T follicular helper cell (primary cell): ENCODE results near the gene ABCB8.

Source experiments
- DNase-seq: peaks from one replicate; pipeline ENCODE4 v3.0.0-alpha.2; 2020; ENCODE audit warnings: low read depth

Gene ABCB8

DNA sequence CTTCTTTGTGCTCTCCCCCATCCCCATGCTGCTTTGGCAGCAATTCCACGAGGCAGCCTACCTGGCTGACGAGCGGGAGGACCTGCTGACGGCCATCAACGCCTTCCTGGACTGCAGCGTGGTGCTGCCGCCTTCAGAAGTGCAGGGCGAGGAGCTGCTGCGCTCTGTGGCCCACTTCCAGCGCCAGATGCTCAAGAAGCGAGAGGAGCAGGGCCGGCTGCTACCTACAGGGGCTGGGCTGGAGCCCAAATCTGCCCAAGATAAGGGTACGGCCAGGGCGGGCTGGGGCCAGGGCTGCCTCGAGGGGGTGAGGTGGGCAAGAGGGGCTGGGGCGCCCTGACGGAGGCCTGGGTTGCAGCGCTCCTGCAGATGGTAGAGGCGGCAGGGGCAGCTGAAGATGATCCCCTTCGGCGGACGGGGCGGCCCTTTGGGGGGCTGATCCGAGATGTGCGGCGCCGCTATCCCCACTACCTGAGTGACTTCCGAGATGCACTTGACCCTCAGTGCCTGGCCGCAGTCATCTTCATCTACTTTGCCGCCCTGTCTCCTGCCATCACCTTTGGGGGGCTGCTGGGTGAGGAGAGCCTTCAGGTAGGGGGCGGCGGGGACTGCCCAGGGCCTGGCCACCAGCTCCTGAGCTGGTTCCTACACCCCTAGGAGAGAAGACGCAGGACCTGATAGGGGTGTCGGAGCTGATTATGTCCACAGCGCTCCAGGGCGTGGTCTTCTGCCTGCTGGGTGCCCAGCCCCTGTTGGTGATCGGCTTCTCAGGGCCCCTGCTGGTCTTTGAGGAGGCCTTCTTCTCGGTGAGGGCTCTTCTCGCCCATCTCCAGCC, 43.0 kb downstream of the ABCB8 start:
- no peak for DNase-seq

DNA sequence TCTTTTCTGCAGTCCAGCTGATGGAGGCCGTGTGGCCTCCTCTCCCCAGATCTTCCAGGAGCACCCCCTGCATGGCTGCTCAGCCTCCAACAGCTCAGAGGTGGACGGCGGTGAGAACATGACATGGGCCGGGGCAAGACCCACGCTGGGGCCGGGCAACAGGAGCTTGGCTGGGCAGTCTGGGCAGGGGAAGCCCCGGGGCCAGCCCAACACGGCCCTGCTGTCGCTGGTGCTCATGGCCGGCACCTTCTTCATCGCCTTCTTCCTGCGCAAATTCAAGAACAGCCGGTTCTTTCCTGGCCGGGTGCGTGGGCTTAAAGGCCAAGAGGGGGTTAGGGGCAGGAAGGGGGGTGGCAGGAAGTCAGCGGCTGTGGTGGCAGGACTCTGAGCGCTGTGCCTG, 45.7 kb downstream of the ABCB8 start:
- no peak for DNase-seq

- DNase-seq: no peak
Observed at GRCh38 chr7:151074817-151075661, 46.8 kb downstream of the ABCB8 start.

GRCh38 chr7:151075662-151075971, 47.4 kb downstream of the ABCB8 start:
- no peak for DNase-seq

- DNase-seq: no peak
Observed at GRCh38 chr7:151075978-151076426, 47.8 kb downstream of the ABCB8 start.

DNA sequence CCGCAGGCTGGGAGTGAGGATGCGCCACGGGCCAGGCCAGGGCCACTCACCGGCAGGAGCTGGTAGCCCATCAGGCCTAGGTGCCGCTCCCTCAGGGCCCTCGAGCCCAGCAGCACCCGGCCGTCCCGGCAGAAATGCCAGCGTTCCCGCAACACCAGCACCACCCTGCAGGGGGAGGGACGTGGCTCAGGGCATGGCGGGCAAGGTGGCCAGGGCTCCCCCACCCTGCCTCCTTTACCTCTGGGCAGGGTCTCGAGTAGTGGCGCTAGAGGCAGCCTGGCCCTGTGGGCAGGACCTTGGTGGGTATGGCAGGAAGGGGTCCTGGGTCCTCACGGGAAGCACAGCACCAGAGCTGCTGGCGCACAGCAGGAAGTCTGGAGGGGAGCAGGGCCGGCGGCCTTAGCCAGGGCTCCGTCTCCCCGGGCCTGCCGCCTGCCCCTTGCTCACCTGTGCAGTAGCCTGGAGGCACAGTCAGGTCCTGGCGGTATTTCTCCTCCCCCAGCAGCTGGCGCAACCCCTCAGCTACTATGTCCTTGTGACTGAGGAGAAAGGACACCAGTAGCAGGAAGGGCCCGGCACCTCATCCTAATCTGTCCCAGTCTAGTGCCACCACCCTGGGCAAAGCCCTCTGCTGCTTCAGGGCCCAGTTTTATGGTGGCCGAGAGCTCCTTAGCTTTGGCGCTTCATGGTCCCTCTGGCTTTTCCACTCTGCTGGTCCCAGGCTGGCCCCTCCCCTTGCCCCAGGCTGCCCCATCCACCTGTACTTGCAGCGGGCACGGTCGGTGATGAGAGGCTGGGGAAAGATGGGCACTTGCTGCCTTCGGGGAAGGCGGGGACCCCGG, 48.8 kb downstream of the ABCB8 start:
- no peak for DNase-seq

- DNase-seq: no peak
Observed at GRCh38 chr7:151077705-151078232, 49.5 kb downstream of the ABCB8 start.

- no peak for DNase-seq
Observed at GRCh38 chr7:151078233-151079040, 50.2 kb downstream of the ABCB8 start.

DNA sequence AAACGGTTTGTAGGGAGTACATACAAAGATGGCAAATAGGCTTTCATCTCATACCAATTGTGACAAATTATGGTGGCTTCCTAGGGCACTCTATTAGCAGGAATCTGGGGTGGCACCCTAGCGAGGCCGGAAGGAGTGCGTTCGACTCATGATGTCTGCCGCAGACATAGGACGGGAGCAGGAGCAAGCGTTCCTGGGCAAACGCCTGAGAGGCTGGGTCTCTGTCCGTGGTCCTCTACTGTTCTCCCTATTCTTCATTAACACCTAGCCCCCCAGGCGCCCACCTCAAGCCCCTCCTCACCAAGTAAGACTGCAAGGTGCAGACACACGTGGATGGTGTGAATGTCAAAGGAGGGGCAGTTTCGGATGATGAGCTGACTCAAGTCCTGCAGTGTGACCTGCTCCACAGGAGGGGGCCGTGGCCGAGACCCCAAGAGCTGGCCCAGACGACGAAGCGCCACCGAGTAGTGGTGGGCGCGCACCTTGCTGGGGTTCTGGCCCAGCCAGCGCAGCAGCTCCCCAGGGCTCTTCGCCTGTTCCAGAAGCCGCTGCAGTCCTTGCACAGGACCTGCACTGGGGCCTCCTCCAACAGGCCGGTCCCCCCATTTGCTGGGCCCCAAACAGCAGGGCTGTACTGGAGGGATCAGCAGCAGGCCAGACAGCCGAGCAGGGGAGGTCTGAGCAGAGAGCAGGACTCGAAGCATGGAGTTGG, 51.1 kb downstream of the ABCB8 start:
- no peak for DNase-seq

DNA sequence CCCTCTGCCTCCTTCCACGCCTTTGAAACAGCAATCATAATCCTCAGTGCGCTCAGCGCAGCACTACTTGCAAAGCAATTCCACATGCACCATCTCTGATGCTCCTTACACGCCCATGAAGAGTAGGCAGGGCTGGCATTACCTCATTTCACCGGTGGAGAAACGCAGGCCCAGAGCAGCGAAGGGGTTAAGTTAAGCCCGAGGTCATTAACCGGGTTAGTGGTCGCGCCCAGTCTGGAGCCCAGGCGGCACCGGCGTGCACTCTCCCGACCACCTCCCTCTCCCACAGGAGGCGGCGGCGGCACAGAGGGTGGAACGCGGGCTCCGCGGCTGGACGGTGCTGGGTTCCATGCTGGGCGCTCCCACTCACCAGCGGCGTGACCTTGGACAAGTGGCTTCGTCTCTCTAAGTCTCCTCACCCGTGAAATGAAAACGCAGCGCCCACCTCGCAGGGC, 51.8 kb downstream of the ABCB8 start:
- no peak for DNase-seq

GRCh38 chr7:151080522-151081169, 52.4 kb downstream of the ABCB8 start, which contains the start of gene FASTK:
Gene FASTK, minus strand, starts transcription at chr7:151080809. Its CDS starts 43 bp downstream, at chr7:151080766.
- DNase-seq: peak; percentile 82

- DNase-seq: no peak
Observed at GRCh38 chr7:151081170-151082101, 53.2 kb downstream of the ABCB8 start.

DNA sequence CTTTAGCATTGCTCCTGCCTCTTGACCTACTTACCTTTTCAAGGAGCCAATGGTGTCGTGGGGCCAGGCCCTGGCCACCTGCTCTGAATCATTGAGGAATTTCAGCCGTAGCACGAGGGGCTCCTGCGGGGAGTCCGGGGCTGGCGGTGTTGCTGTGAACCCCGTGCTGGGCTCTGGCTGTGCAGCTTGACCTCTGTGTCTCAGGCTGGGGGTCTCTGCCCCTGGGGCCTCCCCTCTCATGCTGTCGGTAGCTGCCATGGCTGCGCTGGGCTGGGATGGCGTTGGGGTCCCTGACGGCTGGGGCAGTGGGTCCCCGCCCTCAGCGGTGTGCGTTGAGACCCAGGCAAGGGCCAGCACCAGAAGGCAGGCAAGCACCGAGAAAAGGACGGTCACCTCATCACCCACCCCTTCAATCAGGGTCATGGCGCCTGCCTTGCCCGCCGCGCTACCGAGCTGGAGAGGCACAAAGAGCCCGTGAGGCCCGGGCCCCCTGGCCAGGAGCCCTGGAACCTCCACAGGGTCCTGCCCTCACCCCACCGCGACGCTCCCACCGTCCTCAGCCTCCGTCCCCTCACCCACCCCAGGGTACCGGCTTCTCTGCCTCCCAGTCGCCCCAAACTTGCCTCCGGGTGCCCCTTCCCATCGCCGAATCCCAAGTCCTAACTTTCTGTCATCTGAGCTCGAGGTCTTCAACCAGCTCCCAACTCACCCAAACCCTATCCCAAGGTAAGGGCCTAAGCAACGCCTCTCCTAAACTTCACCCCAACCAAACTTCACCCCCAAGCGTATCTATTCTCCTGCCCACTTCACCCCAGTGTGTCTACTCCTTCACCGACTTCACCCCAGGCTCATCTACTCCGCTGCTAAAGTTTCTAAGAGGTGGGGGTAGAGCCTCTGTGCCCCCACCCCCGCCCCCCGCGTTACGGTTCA, 54.2 kb downstream of the ABCB8 start:
- no peak for DNase-seq

GRCh38 chr7:151083071-151083823, 55.0 kb downstream of the ABCB8 start, which contains the start of gene TMUB1:
Gene TMUB1, minus strand, starts transcription at chr7:151083493. Its CDS starts 930 bp downstream, at chr7:151082563.
- DNase-seq: peak; percentile 88

DNA sequence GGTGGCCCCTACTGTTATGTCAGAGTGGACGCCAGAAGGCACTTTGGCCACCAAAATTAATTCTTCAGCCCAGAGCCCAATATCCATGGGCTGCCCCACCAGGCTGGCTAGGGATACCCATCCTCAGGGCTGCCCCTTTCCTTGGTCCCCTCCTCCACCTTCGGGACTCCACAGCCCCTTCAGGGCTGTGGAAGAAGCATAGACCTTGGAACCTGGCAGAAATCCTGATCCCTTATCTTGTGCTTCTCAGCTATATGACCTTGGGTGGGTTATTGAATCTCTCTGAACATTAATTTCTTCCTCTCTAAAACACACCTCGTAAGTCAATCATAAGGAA, 55.5 kb downstream of the ABCB8 start:
- no peak for DNase-seq

- no peak for DNase-seq
Observed at GRCh38 chr7:151085329-151085690, 57.1 kb downstream of the ABCB8 start.
